H1 (cell line): ENCODE data around the gene ONECUT3. TPM values are rescaled to one million over a fixed set of nuclear protein-coding genes. Genes with fewer than 3 reads are reported as not detected.

Source experiments
- ASH2L ChIP-seq: fragments of 200-600, 300-600 bp; sonication (generic); IDR thresholded peaks from one replicate; pipeline ENCODE4 v1.7.1; 2017; ENCODE audit warnings: low read length
- CBX8 ChIP-seq: fragments of 300-800, 300-1000 bp; sonication (generic); IDR thresholded peaks from 2 replicates; pipeline ENCODE4 v1.7.1; 2016; ENCODE audit warnings: low read depth, low read length, borderline replicate concordance
- E2F6 ChIP-seq: IDR thresholded peaks from 2 replicates; pipeline ENCODE4 v1.6.1; 2012; ENCODE audit warnings: inconsistent platforms
- EP300 ChIP-seq, 2 experiments: IDR thresholded peaks; 1 replicate in 1 of 2; 2 replicates in 1 of 2; pipeline ENCODE4 v1.6.1; 2011 to 2012; ENCODE audit warnings: low read depth in 2 of 2, low read length in 2 of 2, mild to moderate bottlenecking in 2 of 2, borderline replicate concordance in 1 of 2, inconsistent platforms in 1 of 2, moderate library complexity in 1 of 2
- GTF2F1 ChIP-seq: IDR thresholded peaks from 2 replicates; pipeline ENCODE4 v1.6.1; 2012; ENCODE audit warnings: low read depth, low read length, improper control_type of control experiment, borderline replicate concordance
- JUN ChIP-seq: IDR thresholded peaks from 2 replicates; pipeline ENCODE4 v1.6.1; 2011; ENCODE audit warnings: low read depth, mild to moderate bottlenecking, improper control_type of control experiment, low read length
- POLR2AphosphoS5 ChIP-seq: IDR thresholded peaks from 2 replicates; pipeline ENCODE4 v1.6.1; 2011; ENCODE audit warnings: low read depth, low read length
- RFX5 ChIP-seq: IDR thresholded peaks from 2 replicates; pipeline ENCODE4 v1.6.1; 2011; ENCODE audit warnings: low read depth, low read length, improper control_type of control experiment, borderline replicate concordance
- RNF2 ChIP-seq: fragments of 200-900, 300-1000 bp; sonication (generic); IDR thresholded peaks from 2 replicates; pipeline ENCODE4 v1.7.1; 2016; ENCODE audit warnings: borderline replicate concordance, low read depth, mild to moderate bottlenecking, antibody characterized with exemption, low read length; ENCODE audit not compliant: poor library complexity, severe bottlenecking; ENCODE audit errors: missing control alignments
- SAP30 ChIP-seq: fragments of 300-600 bp; sonication (generic); IDR thresholded peaks from 2 replicates; pipeline ENCODE4 v1.7.1; 2012; ENCODE audit warnings: low read length, moderate library complexity, mild to moderate bottlenecking, inconsistent platforms; ENCODE audit not compliant: insufficient read depth, insufficient replicate concordance
- SIN3A ChIP-seq, 2 experiments: IDR thresholded peaks in 1 of 2; conservative IDR thresholded peaks in 1 of 2; 2 replicates each; pipeline ENCODE4 v1.6.1; 2011 to 2012; ENCODE audit warnings: low read length in 2 of 2, improper control_type of control experiment in 1 of 2, low read depth in 1 of 2, mild to moderate bottlenecking in 1 of 2
- SIRT6 ChIP-seq: IDR thresholded peaks from one replicate; pipeline ENCODE4 v1.7.1; 2012; ENCODE audit warnings: low read length, inconsistent platforms
- SP2 ChIP-seq: IDR thresholded peaks from 2 replicates; pipeline ENCODE4 v1.6.1; 2012; ENCODE audit warnings: mild to moderate bottlenecking, low read length, inconsistent platforms
- SRF ChIP-seq: IDR thresholded peaks from 2 replicates; pipeline ENCODE4 v1.6.1; 2011; ENCODE audit warnings: mild to moderate bottlenecking, low read depth, low read length, moderate library complexity
- TAF7 ChIP-seq: optimal IDR thresholded peaks from 2 replicates; pipeline ENCODE3; 2011; ENCODE audit warnings: low read depth, mild to moderate bottlenecking, inconsistent platforms, low read length, moderate library complexity, borderline replicate concordance
- ZNF274 ChIP-seq: IDR thresholded peaks from 2 replicates; pipeline ENCODE4 v1.7.0; 2012; ENCODE audit warnings: low read length, borderline replicate concordance; ENCODE audit errors: extremely low read depth
- polyA plus RNA-seq, 7 experiments: library from polyadenylated mRNA; depleted of rRNA in 3 of 7; stranded (reverse) in 5 of 7; unstranded in 2 of 7; fragments of >200 nt in 5 of 7; fragments of 200-250 nt in 2 of 7; gene quantifications; 1 replicate in 5 of 7; 2 replicates in 1 of 7; 4 replicates in 1 of 7; pipeline versions ENCODE4 v1.2.1 to v1.2.3, GENCODE V29; 2011 to 2013; ENCODE audit warnings: missing spikeins in 2 of 7, mixed read lengths in 2 of 7
- total RNA-seq: library from RNA; stranded (reverse); fragmentation: NEBNext Ultra II Directional; extraction: Animal tissue kit (Norgen Biotek cat#: 25700); gene quantifications from 2 replicates; pipeline ENCODE4 v1.2.1, GENCODE V29; 2021

ONECUT3 gene
- total and polyA plus RNA-seq, 2 of the 8 experiments (the other 6 are each of a cell fraction or from before 2014, with no cell fraction given): not detected

GRCh38 chr19:1754636-1755466 lies 1.5 kb downstream of the ONECUT3 start (continued):
- TF ChIP-seq SAP30: no peak
- TF ChIP-seq RNF2: peak; percentile 70
- no peak for TF ChIP-seq POLR2AphosphoS5
- no peak for TF ChIP-seq E2F6
- no peak for TF ChIP-seq SIRT6
- TF ChIP-seq RFX5: no peak
- TF ChIP-seq SIN3A (conservative IDR thresholded peaks at IDR 0.05 in 1 of 2, IDR thresholded peaks at IDR 0.05 in 1 of 2; ENCODE audit: low read depth in 1 of 2, low read length in 2 of 2): no peak
- no peak for TF ChIP-seq SRF
- no peak for TF ChIP-seq ZNF274
- TF ChIP-seq CBX8: no peak
- no peak for TF ChIP-seq JUN
- peak; percentile 42 for TF ChIP-seq ASH2L
- no peak for TF ChIP-seq TAF7
- TF ChIP-seq GTF2F1: no peak
- TF ChIP-seq SP2: no peak
- no peak for TF ChIP-seq EP300 (IDR thresholded peaks at IDR 0.05; ENCODE audit: borderline replicate concordance in 1 of 2, low read depth in 2 of 2, low read length in 2 of 2)
- TF ChIP-seq, all 59 proteins: peak for 5
